H1 (cell line): ENCODE measurements around the gene WDR33. TPM values are rescaled to one million over a fixed set of nuclear protein-coding genes. Genes with fewer than 3 reads are reported as not detected.

Source experiments
- CTCF ChIA-PET: fragments of 300-600 bp; sonication (Branson Sonifier 250); formaldehyde crosslinking; loops from one replicate; lab custom pipeline; 2021; ENCODE audit not compliant: partially characterized antibody; lab: Charles Lee
- POLR2A ChIA-PET: fragments of 300-600 bp; sonication (Branson Sonifier 250); formaldehyde crosslinking; loops from one replicate; lab custom pipeline; 2021; ENCODE audit warnings: inconsistent platforms; ENCODE audit not compliant: partially characterized antibody; lab: Charles Lee
- DNase-seq, 2 experiments: peaks; one replicate each; pipeline versions ENCODE4 v3.0.0 to v3.0.0-alpha.2; 2010 to 2022; ENCODE audit warnings: low spot score in 2 of 2, low read depth in 1 of 2, mixed read lengths in 1 of 2
- FAIRE-seq: peaks from 2 replicates; lab custom pipeline; 2011; peaks lifted over from hg19 to GRCh38; lab: Jason Lieb, UNC
- H2AFZ ChIP-seq: 2 replicates; pipeline ENCODE4 v1.8.1; 2012; ENCODE audit warnings: low read length, inconsistent platforms
- H2AK5ac ChIP-seq: 2 replicates; pipeline ENCODE4 v1.6.1; 2013; ENCODE audit warnings: low read depth, low read length
- H2BK120ac ChIP-seq: replicated peaks from 2 replicates; pipeline ENCODE3; 2013; ENCODE audit warnings: low read depth, low read length, inconsistent platforms
- H2BK12ac ChIP-seq: 2 replicates; pipeline ENCODE4 v1.6.1; 2013; ENCODE audit warnings: low read depth, low read length
- H2BK15ac ChIP-seq: 2 replicates; pipeline ENCODE4 v1.6.1; 2013; ENCODE audit warnings: low read length
- H2BK20ac ChIP-seq: 2 replicates; pipeline ENCODE4 v1.6.1; 2013; ENCODE audit warnings: low read length
- H2BK5ac ChIP-seq: 2 replicates; pipeline ENCODE4 v1.6.1; 2013; ENCODE audit warnings: low read depth, low read length
- H3K14ac ChIP-seq: 2 replicates; pipeline ENCODE4 v1.6.1; 2013; ENCODE audit warnings: inconsistent platforms; ENCODE audit not compliant: insufficient read length
- H3K18ac ChIP-seq: 2 replicates; pipeline ENCODE4 v1.6.1; 2013; ENCODE audit warnings: low read length; ENCODE audit errors: extremely low read depth
- H3K23ac ChIP-seq: 2 replicates; pipeline ENCODE4 v1.6.1; 2013; ENCODE audit warnings: inconsistent platforms; ENCODE audit not compliant: insufficient read length
- H3K23me2 ChIP-seq: 2 replicates; pipeline ENCODE4 v1.6.1; 2013; ENCODE audit warnings: low read depth, low read length
- H3K27ac ChIP-seq: 2 replicates; pipeline ENCODE4 v1.6.1; 2011; ENCODE audit warnings: low read depth, low read length, inconsistent platforms
- H3K27me3 ChIP-seq, 4 experiments: replicated peaks in 1 of 4; 1 replicate in 1 of 4; 2 replicates in 3 of 4; pipeline versions ENCODE4 v1.6.1 to v1.8.1; 2011 to 2013; ENCODE audit warnings: low read length in 3 of 4, mild to moderate bottlenecking in 3 of 4, inconsistent platforms in 2 of 4, mixed read lengths in 2 of 4, moderate library complexity in 1 of 4; ENCODE audit not compliant: control insufficient read depth in 3 of 4, insufficient read depth in 3 of 4; ENCODE audit errors: extremely low read depth in 1 of 4
- H3K36me3 ChIP-seq, 4 experiments: 2 replicates each; pipeline versions ENCODE4 v1.6.1 to v1.8.1; 2011 to 2013; ENCODE audit warnings: mild to moderate bottlenecking in 4 of 4, low read length in 3 of 4, moderate library complexity in 2 of 4, control low read depth in 1 of 4, inconsistent platforms in 1 of 4; ENCODE audit not compliant: insufficient read depth in 4 of 4, control insufficient read depth in 2 of 4
- H3K4ac ChIP-seq: replicated peaks from 2 replicates; pipeline ENCODE3; 2013; ENCODE audit warnings: low read length, low read depth, mixed read lengths, inconsistent platforms; ENCODE audit not compliant: insufficient read length
- H3K4me1 ChIP-seq, 4 experiments: replicated peaks in 1 of 4; 1 replicate in 1 of 4; 2 replicates in 3 of 4; pipeline versions ENCODE4 v1.6.1 to v1.8.1; 2011 to 2013; ENCODE audit warnings: low read length in 3 of 4, inconsistent platforms in 2 of 4, mixed read lengths in 1 of 4; ENCODE audit not compliant: insufficient read depth in 4 of 4, control insufficient read depth in 3 of 4
- H3K4me2 ChIP-seq, 2 experiments: 2 replicates each; pipeline versions ENCODE4 v1.6.1 to v1.8.1; 2011 to 2013; ENCODE audit warnings: low read depth in 2 of 2, low read length in 2 of 2, control low read depth in 1 of 2, inconsistent platforms in 1 of 2, mild to moderate bottlenecking in 1 of 2; ENCODE audit not compliant: insufficient read depth in 1 of 2
- H3K4me3 ChIP-seq, 4 experiments: fragments of 200-600, 300-600 bp in 1 of 4; sonication (generic), shearing (Covaris generic), sonication (Bioruptor Twin) in 1 of 4; 2 replicates each; pipeline versions ENCODE4 v1.5.1 to v1.8.1; 2011 to 2016; ENCODE audit warnings: low read length in 4 of 4, low read depth in 3 of 4, control low read depth in 2 of 4, inconsistent platforms in 2 of 4, mild to moderate bottlenecking in 2 of 4, mixed read lengths in 1 of 4, moderate library complexity in 1 of 4; ENCODE audit not compliant: insufficient read depth in 2 of 4; ENCODE audit errors: extremely low read depth in 1 of 4
- H3K56ac ChIP-seq: replicated peaks from 2 replicates; pipeline ENCODE3; 2013; ENCODE audit warnings: low read depth, mild to moderate bottlenecking, mixed read lengths, low read length, inconsistent platforms; ENCODE audit not compliant: insufficient read length
- H3K79me1 ChIP-seq: 2 replicates; pipeline ENCODE4 v1.6.1; 2013; ENCODE audit warnings: low read depth, low read length, control low read depth
- H3K79me2 ChIP-seq, 2 experiments: 2 replicates each; pipeline versions ENCODE4 v1.6.1 to v1.8.1; 2012 to 2013; ENCODE audit warnings: low read length in 2 of 2, mild to moderate bottlenecking in 2 of 2, inconsistent platforms in 1 of 2; ENCODE audit not compliant: insufficient read depth in 2 of 2, control insufficient read depth in 1 of 2
- H3K9ac ChIP-seq, 4 experiments: replicated peaks in 1 of 4; 1 replicate in 1 of 4; 2 replicates in 3 of 4; pipeline versions ENCODE4 v1.6.1 to v1.8.1; 2011 to 2013; ENCODE audit warnings: low read depth in 3 of 4, low read length in 3 of 4, control low read depth in 2 of 4, mild to moderate bottlenecking in 2 of 4, moderate library complexity in 2 of 4, inconsistent platforms in 1 of 4; ENCODE audit errors: extremely low read depth in 1 of 4
- H3K9me3 ChIP-seq, 2 experiments: 2 replicates each; pipeline versions ENCODE4 v1.6.1 to v1.8.1; 2012 to 2013; ENCODE audit warnings: mild to moderate bottlenecking in 2 of 2, moderate library complexity in 2 of 2, control low read depth in 1 of 2, inconsistent platforms in 1 of 2, low read depth in 1 of 2, low read length in 1 of 2, mixed read lengths in 1 of 2; ENCODE audit not compliant: insufficient read depth in 2 of 2
- H4K20me1 ChIP-seq, 2 experiments: replicated peaks in 1 of 2; 2 replicates each; pipeline versions ENCODE3 to v1.8.1; 2011 to 2013; ENCODE audit warnings: inconsistent platforms in 2 of 2, low read length in 2 of 2, mild to moderate bottlenecking in 1 of 2; ENCODE audit not compliant: insufficient read depth in 2 of 2, control insufficient read depth in 1 of 2
- H4K5ac ChIP-seq: 2 replicates; pipeline ENCODE4 v1.6.1; 2013; ENCODE audit warnings: low read length, low read depth, mixed read lengths, inconsistent platforms; ENCODE audit not compliant: insufficient read length
- H4K8ac ChIP-seq: 2 replicates; pipeline ENCODE4 v1.8.0; 2013; ENCODE audit warnings: mild to moderate bottlenecking, moderate library complexity, low read length, inconsistent platforms; ENCODE audit not compliant: insufficient read depth; ENCODE audit errors: extremely low read depth
- H4K91ac ChIP-seq: replicated peaks from 2 replicates; pipeline ENCODE3; 2013; ENCODE audit warnings: low read length, mixed read lengths, inconsistent platforms; ENCODE audit not compliant: insufficient read length
- ATF2 ChIP-seq: IDR thresholded peaks from 2 replicates; pipeline ENCODE4 v1.6.1; 2012; ENCODE audit warnings: low read length, inconsistent platforms
- EZH2 ChIP-seq: fragments of 200-600 bp; sonication (generic); IDR thresholded peaks from 2 replicates; pipeline ENCODE4 v1.7.1; 2012; ENCODE audit warnings: low read depth, mild to moderate bottlenecking, moderate library complexity, low read length, inconsistent platforms; ENCODE audit not compliant: severe bottlenecking
- MAFK ChIP-seq: IDR thresholded peaks from 2 replicates; pipeline ENCODE4 v1.6.1; 2012; ENCODE audit warnings: low read depth, mild to moderate bottlenecking, improper control_type of control experiment, low read length
- SIN3A ChIP-seq, 2 experiments: IDR thresholded peaks in 1 of 2; conservative IDR thresholded peaks in 1 of 2; 2 replicates each; pipeline ENCODE4 v1.6.1; 2011 to 2012; ENCODE audit warnings: low read length in 2 of 2, improper control_type of control experiment in 1 of 2, low read depth in 1 of 2, mild to moderate bottlenecking in 1 of 2
- SIX5 ChIP-seq: IDR thresholded peaks from 2 replicates; pipeline ENCODE4 v1.6.1; 2011; ENCODE audit warnings: mild to moderate bottlenecking, low read depth, low read length
- TBP ChIP-seq: IDR thresholded peaks from 2 replicates; pipeline ENCODE4 v1.6.1; 2011; ENCODE audit warnings: low read depth, low read length, improper control_type of control experiment
- USF2 ChIP-seq: IDR thresholded peaks from 2 replicates; pipeline ENCODE4 v1.6.1; 2011; ENCODE audit warnings: low read length, improper control_type of control experiment
- WGBS, 2 experiments: shearing (Covaris generic) in 1 of 2; methylation state at CpG; one replicate each; pipeline versions ENCODE4 v1.1.6 to v1.1.7; 2013 to 2015; ENCODE audit warnings: low lambda C conversion rate in 2 of 2, mixed read lengths in 2 of 2, inconsistent platforms in 1 of 2, low coverage in 1 of 2, missing lambda C conversion rate in 1 of 2; ENCODE audit not compliant: insufficient replicate concordance in 2 of 2, insufficient coverage in 1 of 2, insufficient read length in 1 of 2; ENCODE audit errors: extremely low coverage in 1 of 2, missing lambda C conversion rate in 1 of 2; 5-methylcytosine and 5-hydroxymethylcytosine counted together
- polyA plus RNA-seq, 7 experiments: library from polyadenylated mRNA; depleted of rRNA in 3 of 7; stranded (reverse) in 5 of 7; unstranded in 2 of 7; fragments of >200 nt in 5 of 7; fragments of 200-250 nt in 2 of 7; gene quantifications; 1 replicate in 5 of 7; 2 replicates in 1 of 7; 4 replicates in 1 of 7; pipeline versions ENCODE4 v1.2.1 to v1.2.3, GENCODE V29; 2011 to 2013; ENCODE audit warnings: missing spikeins in 2 of 7, mixed read lengths in 2 of 7
- total RNA-seq: library from RNA; stranded (reverse); fragmentation: NEBNext Ultra II Directional; extraction: Animal tissue kit (Norgen Biotek cat#: 25700); gene quantifications from 2 replicates; pipeline ENCODE4 v1.2.1, GENCODE V29; 2021

WDR33 gene
- total and polyA plus RNA-seq, 2 of the 8 experiments (the other 6 are each of a cell fraction or from before 2014, with no cell fraction given) = 18.1 to 82.7 TPM

GRCh38 chr2:127659408-127660290, 151.3 kb downstream of the WDR33 start:
- no peak overlapping the region for H2BK120ac ChIP-seq
- H4K20me1 ChIP-seq = peaks cover 0 to 1% of the 10 kb centered on the region in 2 experiments
- DNase-seq = no peak
- H2BK15ac ChIP-seq = no peak overlapping the region
- peaks cover 6 to 19% (median 13%) of the 10 kb centered on the region in 4 experiments for H3K27me3 ChIP-seq
- H3K14ac ChIP-seq = no peak overlapping the region
- H3K18ac ChIP-seq = no peak overlapping the region
- no peak for FAIRE-seq
- CTCF ChIA-PET = interaction anchor here (1.2 to 4.1 kb wide), 3 partner anchors 15 to 68 kb away, joined by 3 to 15 read pairs (median 4); no protein-coding TSS in a partner anchor
- no peak overlapping the region for H3K56ac ChIP-seq
- no peak overlapping the region for H2AK5ac ChIP-seq
- H3K27ac ChIP-seq = no peak overlapping the region
- no peak overlapping the region for H3K4me2 ChIP-seq
- no peaks in the 10 kb centered on the region for H3K9me3 ChIP-seq
- no peak overlapping the region for H4K5ac ChIP-seq
- H2BK12ac ChIP-seq = no peak overlapping the region
- H4K8ac ChIP-seq = peak overlapping the region; percentile 3; the same call in 1 of the 2 replicates
- H3K4ac ChIP-seq = no peak overlapping the region
- no peaks in the 10 kb centered on the region for H3K36me3 ChIP-seq
- no peak overlapping the region for H4K91ac ChIP-seq
- 94% methylated on average over 14 of the region's 14 CpGs; no CpG with 5 or more reads in 1 of the 2 experiments for WGBS, 2 experiments
- no peak overlapping the region for H3K4me3 ChIP-seq
- H3K4me1 ChIP-seq = peaks cover 0 to 2% (median 0%) of the 10 kb centered on the region in 4 experiments; a peak in 5 of 7 replicates
- H3K9ac ChIP-seq = no peak overlapping the region
- no peak overlapping the region for H2BK20ac ChIP-seq
- H3K79me1 ChIP-seq = no peaks in the 10 kb centered on the region
- peaks cover 3% of the 10 kb centered on the region; the same call in 1 of the 2 replicates for H3K23me2 ChIP-seq
- POLR2A ChIA-PET = no interaction called here
- no peak overlapping the region for H2AFZ ChIP-seq
- no peaks in the 10 kb centered on the region for H3K79me2 ChIP-seq
- H2BK5ac ChIP-seq = no peak overlapping the region
- H3K23ac ChIP-seq = no peak overlapping the region
- TF ChIP-seq MAFK = no peak
- no peak for TF ChIP-seq USF2
- TF ChIP-seq TBP = no peak
- TF ChIP-seq ATF2 = no peak
- no peak for TF ChIP-seq SIX5
- TF ChIP-seq SIN3A (conservative IDR thresholded peaks at IDR 0.05 in 1 of 2, IDR thresholded peaks at IDR 0.05 in 1 of 2; ENCODE audit: low read depth in 1 of 2, low read length in 2 of 2) = no peak
- TF ChIP-seq EZH2 = no peak
